Measurements from ENCODE around the gene PRKD2. TPM values are rescaled to one million over a fixed set of nuclear protein-coding genes. Genes with fewer than 3 reads are reported as not detected.

Gene PRKD2
- total RNA-seq, 4 donors from 2014 or later: 15.2 to 33.6 (median 19.7) TPM

- Histone ChIP-seq H3K4me3 (peak within 1 kb of the TSS; percentile 96 to 100), H3K9me3 (no peaks in the 10 kb centered on the region), H3K4me1 (peaks cover 0 to 68% (median 37%) of the 10 kb centered on the region in 3 donors), H3K36me3 (peaks cover 0 to 21% of the 10 kb centered on the region in 2 donors), H3K27ac (peak within 1 kb of the TSS; percentile 79 to 97 (median 90)), H3K27me3 (no peaks in the 10 kb centered on the region)
- 0 to 1% methylated on average over 22 of the region's 68 CpGs for WGBS, 2 donors (ENCODE audit: low coverage in 1 of 2)
- ATAC-seq: peak; percentile 56
- TF ChIP-seq CTCF (IDR thresholded peaks at IDR 0.05) (no peak), EP300 (IDR thresholded peaks at IDR 0.05) (no peak), POLR2A (IDR thresholded peaks at IDR 0.05) (no peak), POLR2AphosphoS5 (IDR thresholded peaks at IDR 0.05) (no peak)
Measured at GRCh38 chr19:46745521-46746280, 28.8 kb upstream of the PRKD2 start, which contains the start of gene FKRP. Gene FKRP (plus strand): TSS chr19:46746057. CDS start chr19:46755451, 9,394 bp downstream.

- peak overlapping the region in 1 of 4 donors; percentile 97 for H3K27ac ChIP-seq
- H3K27me3 ChIP-seq: no peaks in the 10 kb centered on the region
- peak overlapping the region; percentile 96 to 100 for H3K4me3 ChIP-seq
- TF ChIP-seq POLR2A (IDR thresholded peaks at IDR 0.05) (no peak), POLR2AphosphoS5 (IDR thresholded peaks at IDR 0.05) (no peak), CTCF (IDR thresholded peaks at IDR 0.05) (no peak), EP300 (IDR thresholded peaks at IDR 0.05) (no peak)
- WGBS, 2 donors (ENCODE audit: low coverage in 1 of 2): 6 to 20% methylated on average over 5 to 8 of the region's 8 CpGs
- no peak for ATAC-seq
- no peaks in the 10 kb centered on the region for H3K9me3 ChIP-seq
- peaks cover 2 to 75% (median 39%) of the 10 kb centered on the region in 3 donors for H3K4me1 ChIP-seq
- peaks cover 0 to 16% of the 10 kb centered on the region in 2 donors for H3K36me3 ChIP-seq
Measured at GRCh38 chr19:46745030-46745429, 28.1 kb upstream of the PRKD2 start.

GRCh38 chr19:46744005-46744691 is 27.2 kb upstream of the PRKD2 start:
- ATAC-seq: no peak
- Histone ChIP-seq H3K4me1 (peaks cover 5 to 84% (median 48%) of the 10 kb centered on the region in 3 donors), H3K36me3 (peaks cover 0 to 10% of the 10 kb centered on the region in 2 donors), H3K4me3 (no peak overlapping the region), H3K27me3 (no peaks in the 10 kb centered on the region), H3K27ac (no peak overlapping the region), H3K9me3 (no peaks in the 10 kb centered on the region)
- WGBS, 2 donors (ENCODE audit: low coverage in 1 of 2): 84 to 96% methylated on average over 4 to 12 of the region's 12 CpGs
- TF ChIP-seq CTCF (IDR thresholded peaks at IDR 0.05): no peak
- TF ChIP-seq EP300 (IDR thresholded peaks at IDR 0.05): no peak
- TF ChIP-seq POLR2A (IDR thresholded peaks at IDR 0.05): no peak
- TF ChIP-seq POLR2AphosphoS5 (IDR thresholded peaks at IDR 0.05): no peak

- no peak overlapping the region for H3K4me3 ChIP-seq
- H3K4me1 ChIP-seq: peaks cover 9 to 92% (median 54%) of the 10 kb centered on the region in 3 donors
- WGBS, 2 donors (ENCODE audit: low coverage in 1 of 2): 60 to 61% methylated on average over 3 of the region's 4 CpGs
Measured at GRCh38 chr19:46742926-46743480, 26.1 kb upstream of the PRKD2 start.

More at GRCh38 chr19:46742926-46743480, 26.1 kb upstream of the PRKD2 start:
- Histone ChIP-seq H3K36me3 (peaks cover 0 to 4% of the 10 kb centered on the region in 2 donors), H3K27ac (no peak overlapping the region), H3K9me3 (no peaks in the 10 kb centered on the region), H3K27me3 (no peaks in the 10 kb centered on the region)
- no peak for TF ChIP-seq POLR2AphosphoS5 (IDR thresholded peaks at IDR 0.05)
- no peak for TF ChIP-seq POLR2A (IDR thresholded peaks at IDR 0.05)
- no peak for TF ChIP-seq CTCF (IDR thresholded peaks at IDR 0.05)
- TF ChIP-seq EP300 (IDR thresholded peaks at IDR 0.05): no peak
- no peak for ATAC-seq
